H1 (cell line): ENCODE results near the gene NIPAL3. TPM values are rescaled to one million over a fixed set of nuclear protein-coding genes. Genes with fewer than 3 reads are reported as not detected.

Experiments used
- CTCF ChIA-PET: fragments of 300-600 bp; sonication (Branson Sonifier 250); formaldehyde crosslinking; loops from one replicate; lab custom pipeline; 2021; ENCODE audit not compliant: partially characterized antibody; lab: Charles Lee
- POLR2A ChIA-PET: fragments of 300-600 bp; sonication (Branson Sonifier 250); formaldehyde crosslinking; loops from one replicate; lab custom pipeline; 2021; ENCODE audit warnings: inconsistent platforms; ENCODE audit not compliant: partially characterized antibody; lab: Charles Lee
- DNase-seq, 2 experiments: peaks; one replicate each; pipeline versions ENCODE4 v3.0.0 to v3.0.0-alpha.2; 2010 to 2022; ENCODE audit warnings: low spot score in 2 of 2, low read depth in 1 of 2, mixed read lengths in 1 of 2
- FAIRE-seq: peaks from 2 replicates; lab custom pipeline; 2011; peaks lifted over from hg19 to GRCh38; lab: Jason Lieb, UNC
- H2AFZ ChIP-seq: 2 replicates; pipeline ENCODE4 v1.8.1; 2012; ENCODE audit warnings: low read length, inconsistent platforms
- H2AK5ac ChIP-seq: 2 replicates; pipeline ENCODE4 v1.6.1; 2013; ENCODE audit warnings: low read depth, low read length
- H2BK120ac ChIP-seq: replicated peaks from 2 replicates; pipeline ENCODE3; 2013; ENCODE audit warnings: low read depth, low read length, inconsistent platforms
- H2BK12ac ChIP-seq: 2 replicates; pipeline ENCODE4 v1.6.1; 2013; ENCODE audit warnings: low read depth, low read length
- H2BK15ac ChIP-seq: 2 replicates; pipeline ENCODE4 v1.6.1; 2013; ENCODE audit warnings: low read length
- H2BK20ac ChIP-seq: 2 replicates; pipeline ENCODE4 v1.6.1; 2013; ENCODE audit warnings: low read length
- H2BK5ac ChIP-seq: 2 replicates; pipeline ENCODE4 v1.6.1; 2013; ENCODE audit warnings: low read depth, low read length
- H3K14ac ChIP-seq: 2 replicates; pipeline ENCODE4 v1.6.1; 2013; ENCODE audit warnings: inconsistent platforms; ENCODE audit not compliant: insufficient read length
- H3K18ac ChIP-seq: 2 replicates; pipeline ENCODE4 v1.6.1; 2013; ENCODE audit warnings: low read length; ENCODE audit errors: extremely low read depth
- H3K23ac ChIP-seq: 2 replicates; pipeline ENCODE4 v1.6.1; 2013; ENCODE audit warnings: inconsistent platforms; ENCODE audit not compliant: insufficient read length
- H3K23me2 ChIP-seq: 2 replicates; pipeline ENCODE4 v1.6.1; 2013; ENCODE audit warnings: low read depth, low read length
- H3K27ac ChIP-seq: 2 replicates; pipeline ENCODE4 v1.6.1; 2011; ENCODE audit warnings: low read depth, low read length, inconsistent platforms
- H3K27me3 ChIP-seq, 4 experiments: replicated peaks in 1 of 4; 1 replicate in 1 of 4; 2 replicates in 3 of 4; pipeline versions ENCODE4 v1.6.1 to v1.8.1; 2011 to 2013; ENCODE audit warnings: low read length in 3 of 4, mild to moderate bottlenecking in 3 of 4, inconsistent platforms in 2 of 4, mixed read lengths in 2 of 4, moderate library complexity in 1 of 4; ENCODE audit not compliant: control insufficient read depth in 3 of 4, insufficient read depth in 3 of 4; ENCODE audit errors: extremely low read depth in 1 of 4
- H3K36me3 ChIP-seq, 4 experiments: 2 replicates each; pipeline versions ENCODE4 v1.6.1 to v1.8.1; 2011 to 2013; ENCODE audit warnings: mild to moderate bottlenecking in 4 of 4, low read length in 3 of 4, moderate library complexity in 2 of 4, control low read depth in 1 of 4, inconsistent platforms in 1 of 4; ENCODE audit not compliant: insufficient read depth in 4 of 4, control insufficient read depth in 2 of 4
- H3K4ac ChIP-seq: replicated peaks from 2 replicates; pipeline ENCODE3; 2013; ENCODE audit warnings: low read length, low read depth, mixed read lengths, inconsistent platforms; ENCODE audit not compliant: insufficient read length
- H3K4me1 ChIP-seq, 4 experiments: replicated peaks in 1 of 4; 1 replicate in 1 of 4; 2 replicates in 3 of 4; pipeline versions ENCODE4 v1.6.1 to v1.8.1; 2011 to 2013; ENCODE audit warnings: low read length in 3 of 4, inconsistent platforms in 2 of 4, mixed read lengths in 1 of 4; ENCODE audit not compliant: insufficient read depth in 4 of 4, control insufficient read depth in 3 of 4
- H3K4me2 ChIP-seq, 2 experiments: 2 replicates each; pipeline versions ENCODE4 v1.6.1 to v1.8.1; 2011 to 2013; ENCODE audit warnings: low read depth in 2 of 2, low read length in 2 of 2, control low read depth in 1 of 2, inconsistent platforms in 1 of 2, mild to moderate bottlenecking in 1 of 2; ENCODE audit not compliant: insufficient read depth in 1 of 2
- H3K4me3 ChIP-seq, 4 experiments: fragments of 200-600, 300-600 bp in 1 of 4; sonication (generic), shearing (Covaris generic), sonication (Bioruptor Twin) in 1 of 4; 2 replicates each; pipeline versions ENCODE4 v1.5.1 to v1.8.1; 2011 to 2016; ENCODE audit warnings: low read length in 4 of 4, low read depth in 3 of 4, control low read depth in 2 of 4, inconsistent platforms in 2 of 4, mild to moderate bottlenecking in 2 of 4, mixed read lengths in 1 of 4, moderate library complexity in 1 of 4; ENCODE audit not compliant: insufficient read depth in 2 of 4; ENCODE audit errors: extremely low read depth in 1 of 4
- H3K56ac ChIP-seq: replicated peaks from 2 replicates; pipeline ENCODE3; 2013; ENCODE audit warnings: low read depth, mild to moderate bottlenecking, mixed read lengths, low read length, inconsistent platforms; ENCODE audit not compliant: insufficient read length
- H3K79me1 ChIP-seq: 2 replicates; pipeline ENCODE4 v1.6.1; 2013; ENCODE audit warnings: low read depth, low read length, control low read depth
- H3K79me2 ChIP-seq, 2 experiments: 2 replicates each; pipeline versions ENCODE4 v1.6.1 to v1.8.1; 2012 to 2013; ENCODE audit warnings: low read length in 2 of 2, mild to moderate bottlenecking in 2 of 2, inconsistent platforms in 1 of 2; ENCODE audit not compliant: insufficient read depth in 2 of 2, control insufficient read depth in 1 of 2
- H3K9ac ChIP-seq, 4 experiments: replicated peaks in 1 of 4; 1 replicate in 1 of 4; 2 replicates in 3 of 4; pipeline versions ENCODE4 v1.6.1 to v1.8.1; 2011 to 2013; ENCODE audit warnings: low read depth in 3 of 4, low read length in 3 of 4, control low read depth in 2 of 4, mild to moderate bottlenecking in 2 of 4, moderate library complexity in 2 of 4, inconsistent platforms in 1 of 4; ENCODE audit errors: extremely low read depth in 1 of 4
- H3K9me3 ChIP-seq, 2 experiments: 2 replicates each; pipeline versions ENCODE4 v1.6.1 to v1.8.1; 2012 to 2013; ENCODE audit warnings: mild to moderate bottlenecking in 2 of 2, moderate library complexity in 2 of 2, control low read depth in 1 of 2, inconsistent platforms in 1 of 2, low read depth in 1 of 2, low read length in 1 of 2, mixed read lengths in 1 of 2; ENCODE audit not compliant: insufficient read depth in 2 of 2
- H4K20me1 ChIP-seq, 2 experiments: replicated peaks in 1 of 2; 2 replicates each; pipeline versions ENCODE3 to v1.8.1; 2011 to 2013; ENCODE audit warnings: inconsistent platforms in 2 of 2, low read length in 2 of 2, mild to moderate bottlenecking in 1 of 2; ENCODE audit not compliant: insufficient read depth in 2 of 2, control insufficient read depth in 1 of 2
- H4K5ac ChIP-seq: 2 replicates; pipeline ENCODE4 v1.6.1; 2013; ENCODE audit warnings: low read length, low read depth, mixed read lengths, inconsistent platforms; ENCODE audit not compliant: insufficient read length
- H4K8ac ChIP-seq: 2 replicates; pipeline ENCODE4 v1.8.0; 2013; ENCODE audit warnings: mild to moderate bottlenecking, moderate library complexity, low read length, inconsistent platforms; ENCODE audit not compliant: insufficient read depth; ENCODE audit errors: extremely low read depth
- H4K91ac ChIP-seq: replicated peaks from 2 replicates; pipeline ENCODE3; 2013; ENCODE audit warnings: low read length, mixed read lengths, inconsistent platforms; ENCODE audit not compliant: insufficient read length
- FOSL1 ChIP-seq: IDR thresholded peaks from 2 replicates; pipeline ENCODE4 v1.6.1; 2011; ENCODE audit warnings: mild to moderate bottlenecking, low read depth, low read length, moderate library complexity; ENCODE audit not compliant: insufficient read depth
- KDM4A ChIP-seq: IDR thresholded peaks from one replicate; pipeline ENCODE4 v1.7.1; 2012; ENCODE audit warnings: low read depth, mild to moderate bottlenecking, moderate library complexity, low read length, inconsistent platforms; ENCODE audit not compliant: severe bottlenecking
- KDM5A ChIP-seq: fragments of 200-600 bp; IDR thresholded peaks from 2 replicates; pipeline ENCODE4 v1.7.1; 2012; ENCODE audit warnings: mild to moderate bottlenecking, low read length, inconsistent platforms, mixed read lengths
- MAX ChIP-seq: IDR thresholded peaks from 2 replicates; pipeline ENCODE4 v1.6.1; 2012; ENCODE audit warnings: inconsistent platforms
- NANOG ChIP-seq: IDR thresholded peaks from 2 replicates; pipeline ENCODE4 v1.6.1; 2011; ENCODE audit warnings: low read length, low read depth, mild to moderate bottlenecking, inconsistent platforms; ENCODE audit not compliant: insufficient read depth, poor library complexity, severe bottlenecking
- POLR2AphosphoS5 ChIP-seq: IDR thresholded peaks from 2 replicates; pipeline ENCODE4 v1.6.1; 2011; ENCODE audit warnings: low read depth, low read length
- SAP30 ChIP-seq: fragments of 300-600 bp; sonication (generic); IDR thresholded peaks from 2 replicates; pipeline ENCODE4 v1.7.1; 2012; ENCODE audit warnings: low read length, moderate library complexity, mild to moderate bottlenecking, inconsistent platforms; ENCODE audit not compliant: insufficient read depth, insufficient replicate concordance
- SIRT6 ChIP-seq: IDR thresholded peaks from one replicate; pipeline ENCODE4 v1.7.1; 2012; ENCODE audit warnings: low read length, inconsistent platforms
- SP4 ChIP-seq: IDR thresholded peaks from 2 replicates; pipeline ENCODE4 v1.6.1; 2012; ENCODE audit warnings: low read length, inconsistent platforms
- ZNF274 ChIP-seq: IDR thresholded peaks from 2 replicates; pipeline ENCODE4 v1.7.0; 2012; ENCODE audit warnings: low read length, borderline replicate concordance; ENCODE audit errors: extremely low read depth
- WGBS, 2 experiments: shearing (Covaris generic) in 1 of 2; methylation state at CpG; one replicate each; pipeline versions ENCODE4 v1.1.6 to v1.1.7; 2013 to 2015; ENCODE audit warnings: low lambda C conversion rate in 2 of 2, mixed read lengths in 2 of 2, inconsistent platforms in 1 of 2, low coverage in 1 of 2, missing lambda C conversion rate in 1 of 2; ENCODE audit not compliant: insufficient replicate concordance in 2 of 2, insufficient coverage in 1 of 2, insufficient read length in 1 of 2; ENCODE audit errors: extremely low coverage in 1 of 2, missing lambda C conversion rate in 1 of 2; 5-methylcytosine and 5-hydroxymethylcytosine counted together
- long read RNA-seq, 2 experiments: library from RNA in 1 of 2; library from capped mRNA in 1 of 2; stranded (forward); transcript quantifications; one replicate each; pipeline ENCODE4 v2.0.0, GENCODE V29; 2021; ENCODE audit warnings: inconsistent platforms in 1 of 2
- polyA minus RNA-seq, 3 experiments: library from RNA; depleted of rRNA, polyadenylated mRNA; stranded (reverse); fragments of >200 nt; gene quantifications; 1 replicate in 2 of 3; 2 replicates in 1 of 3; pipeline ENCODE4 v1.2.3, GENCODE V29; 2011
- polyA plus RNA-seq, 7 experiments: library from polyadenylated mRNA; depleted of rRNA in 3 of 7; stranded (reverse) in 5 of 7; unstranded in 2 of 7; fragments of >200 nt in 5 of 7; fragments of 200-250 nt in 2 of 7; gene quantifications; 1 replicate in 5 of 7; 2 replicates in 1 of 7; 4 replicates in 1 of 7; pipeline versions ENCODE4 v1.2.1 to v1.2.3, GENCODE V29; 2011 to 2013; ENCODE audit warnings: missing spikeins in 2 of 7, mixed read lengths in 2 of 7
- total RNA-seq: library from RNA; stranded (reverse); fragmentation: NEBNext Ultra II Directional; extraction: Animal tissue kit (Norgen Biotek cat#: 25700); gene quantifications from 2 replicates; pipeline ENCODE4 v1.2.1, GENCODE V29; 2021

NIPAL3 gene
- 11.0 and 12.6 TPM in 2 replicates for total RNA-seq
- 8.8 and 9.1 TPM in 2 replicates for polyA plus RNA-seq (2011; rRNA removed)
- 9.1 TPM for polyA plus RNA-seq (2011; cell fraction: cytosol; rRNA removed)
- polyA plus RNA-seq (2011; cell fraction: nucleus; rRNA removed) = 9.5 TPM
- 7.2 to 8.6 TPM (median 7.5 TPM) in 4 replicates for polyA plus RNA-seq (2012, experiment 1 of 2)
- polyA plus RNA-seq (2012, experiment 2 of 2) = 2.2 TPM
- 7.8 TPM for polyA plus RNA-seq (2013, experiment 1 of 2)
- 7.7 TPM for polyA plus RNA-seq (2013, experiment 2 of 2)
- 17.7 and 19.5 TPM in 2 replicates for polyA minus RNA-seq (2011; rRNA and poly(A)+ RNA removed)
- 6.3 TPM for polyA minus RNA-seq (2011; cell fraction: cytosol; rRNA and poly(A)+ RNA removed)
- polyA minus RNA-seq (2011; cell fraction: nucleus; rRNA and poly(A)+ RNA removed) = 8.1 TPM
- long read RNA-seq, experiment 1, partial matches to known transcripts = 2 of 5 reads
- long read RNA-seq, experiment 1, other reads (novel, unspliced or antisense) = 3 of 5 reads
- long read RNA-seq, experiment 2, partial matches to known transcripts = 2 of 8 reads
- long read RNA-seq, experiment 2, other reads (novel, unspliced or antisense) = 1 of 8 reads

GRCh38 chr1:24415334-24415909 is at the start of gene NIPAL3:
NIPAL3 (plus strand) TSS chr1:24415802; CDS start chr1:24419548, 3,746 bp downstream.
- H2BK120ac ChIP-seq = no peak within 1 kb of the TSS
- no peak within 1 kb of the TSS for H3K56ac ChIP-seq
- POLR2A ChIA-PET = interaction anchor here (2.1 to 2.3 kb wide), 2 partner anchors 11 to 87 kb away, joined by 5 to 7 read pairs; partner anchors contain the start of gene RCAN3
- WGBS, 2 experiments = 1% methylated on average over 28 of the region's 28 CpGs; no CpG with 5 or more reads in 1 of the 2 experiments
- no peak within 1 kb of the TSS for H3K27ac ChIP-seq
- no peaks in the 10 kb centered on the region for H4K20me1 ChIP-seq
- DNase-seq (peak; percentile 95 to 100), FAIRE-seq (no peak)
- no peaks in the 10 kb centered on the region for H3K27me3 ChIP-seq
- no peak within 1 kb of the TSS for H4K5ac ChIP-seq
- no peak within 1 kb of the TSS for H3K4ac ChIP-seq
- H3K23me2 ChIP-seq = peaks cover 11% of the 10 kb centered on the region
- H2AFZ ChIP-seq = peak within 1 kb of the TSS; percentile 83
- H3K4me1 ChIP-seq = peaks cover 0 to 6% (median under 1%) of the 10 kb centered on the region in 4 experiments; a peak in 3 of 7 replicates
- no peaks in the 10 kb centered on the region for H3K36me3 ChIP-seq
- no peaks in the 10 kb centered on the region for H3K79me1 ChIP-seq
- no peak within 1 kb of the TSS for H4K8ac ChIP-seq
- H3K4me3 ChIP-seq = peak within 1 kb of the TSS; percentile 50 to 89 (median 76)
- H2BK5ac ChIP-seq = no peak within 1 kb of the TSS
- no peak within 1 kb of the TSS for H2BK12ac ChIP-seq
- no peak within 1 kb of the TSS for H3K14ac ChIP-seq
- no peak within 1 kb of the TSS for H2BK15ac ChIP-seq
- CTCF ChIA-PET = interaction anchor here (0.5 to 3.0 kb wide), 42 partner anchors 9 to 1168 kb away, joined by 3 to 15 read pairs (median 4); no protein-coding TSS in a partner anchor
- 0 out of 4 replicates have a peak, but pooled peaks cover 0 to 3% of the 10 kb centered on the region in 2 experiments for H3K79me2 ChIP-seq
- H2AK5ac ChIP-seq = no peak within 1 kb of the TSS
- H3K9ac ChIP-seq = peak within 1 kb of the TSS in 3 of 4 experiments; percentile 10 to 27 (median 25); a peak in 4 of 7 replicates
- peak within 1 kb of the TSS; percentile 89 to 97 for H3K4me2 ChIP-seq
- H3K9me3 ChIP-seq = no peaks in the 10 kb centered on the region
- H3K23ac ChIP-seq = no peak within 1 kb of the TSS
- H2BK20ac ChIP-seq = no peak within 1 kb of the TSS
- 0 out of 2 replicates have a peak within 1 kb of the TSS, but pooled peaks have one; percentile 5 for H3K18ac ChIP-seq
- no peak within 1 kb of the TSS for H4K91ac ChIP-seq
- no peak for TF ChIP-seq FOSL1
- peak; percentile 81 for TF ChIP-seq MAX
- no peak for TF ChIP-seq SIRT6
- TF ChIP-seq KDM5A = no peak
- TF ChIP-seq SP4 = no peak
- no peak for TF ChIP-seq POLR2AphosphoS5
- no peak for TF ChIP-seq NANOG
- no peak for TF ChIP-seq SAP30
- no peak for TF ChIP-seq ZNF274
- TF ChIP-seq KDM4A = no peak
